H1 (cell line): ENCODE results near the gene COG4. TPM values are rescaled to one million over a fixed set of nuclear protein-coding genes. Genes with fewer than 3 reads are reported as not detected.

Experiments used
- BACH1 ChIP-seq: IDR thresholded peaks from 2 replicates; pipeline ENCODE4 v1.6.1; 2012; ENCODE audit warnings: low read length, improper control_type of control experiment
- HDAC6 ChIP-seq: IDR thresholded peaks from one replicate; pipeline ENCODE4 v1.7.1; 2012; ENCODE audit warnings: low read depth, mild to moderate bottlenecking, inconsistent platforms, low read length, moderate library complexity
- JUN ChIP-seq: IDR thresholded peaks from 2 replicates; pipeline ENCODE4 v1.6.1; 2011; ENCODE audit warnings: low read depth, mild to moderate bottlenecking, improper control_type of control experiment, low read length
- KDM1A ChIP-seq: fragments of 200-600, 300-600 bp; sonication (generic); IDR thresholded peaks from 2 replicates; pipeline ENCODE4 v1.7.1; 2016; ENCODE audit warnings: mild to moderate bottlenecking, low read length, borderline replicate concordance
- KDM4A ChIP-seq: IDR thresholded peaks from one replicate; pipeline ENCODE4 v1.7.1; 2012; ENCODE audit warnings: low read depth, mild to moderate bottlenecking, moderate library complexity, low read length, inconsistent platforms; ENCODE audit not compliant: severe bottlenecking
- RAD21 ChIP-seq, 2 experiments: IDR thresholded peaks in 1 of 2; conservative IDR thresholded peaks in 1 of 2; 2 replicates each; pipeline ENCODE4 v1.6.1; 2011; ENCODE audit warnings: low read depth in 2 of 2, low read length in 2 of 2, improper control_type of control experiment in 1 of 2, inconsistent platforms in 1 of 2, mild to moderate bottlenecking in 1 of 2, moderate library complexity in 1 of 2
- SIN3A ChIP-seq, 2 experiments: IDR thresholded peaks in 1 of 2; conservative IDR thresholded peaks in 1 of 2; 2 replicates each; pipeline ENCODE4 v1.6.1; 2011 to 2012; ENCODE audit warnings: low read length in 2 of 2, improper control_type of control experiment in 1 of 2, low read depth in 1 of 2, mild to moderate bottlenecking in 1 of 2
- polyA plus RNA-seq, 7 experiments: library from polyadenylated mRNA; depleted of rRNA in 3 of 7; stranded (reverse) in 5 of 7; unstranded in 2 of 7; fragments of >200 nt in 5 of 7; fragments of 200-250 nt in 2 of 7; gene quantifications; 1 replicate in 5 of 7; 2 replicates in 1 of 7; 4 replicates in 1 of 7; pipeline versions ENCODE4 v1.2.1 to v1.2.3, GENCODE V29; 2011 to 2013; ENCODE audit warnings: missing spikeins in 2 of 7, mixed read lengths in 2 of 7
- total RNA-seq: library from RNA; stranded (reverse); fragmentation: NEBNext Ultra II Directional; extraction: Animal tissue kit (Norgen Biotek cat#: 25700); gene quantifications from 2 replicates; pipeline ENCODE4 v1.2.1, GENCODE V29; 2021
- TF ChIP-seq, protein P1 (sequence below): IDR thresholded peaks from 2 replicates; pipeline ENCODE4 v1.6.1; 2012; ENCODE audit warnings: inconsistent platforms

The COG4 gene
- total and polyA plus RNA-seq, 2 of the 8 experiments (the other 6 are each of a cell fraction or from before 2014, with no cell fraction given) = 46.1 to 50.2 TPM

DNA sequence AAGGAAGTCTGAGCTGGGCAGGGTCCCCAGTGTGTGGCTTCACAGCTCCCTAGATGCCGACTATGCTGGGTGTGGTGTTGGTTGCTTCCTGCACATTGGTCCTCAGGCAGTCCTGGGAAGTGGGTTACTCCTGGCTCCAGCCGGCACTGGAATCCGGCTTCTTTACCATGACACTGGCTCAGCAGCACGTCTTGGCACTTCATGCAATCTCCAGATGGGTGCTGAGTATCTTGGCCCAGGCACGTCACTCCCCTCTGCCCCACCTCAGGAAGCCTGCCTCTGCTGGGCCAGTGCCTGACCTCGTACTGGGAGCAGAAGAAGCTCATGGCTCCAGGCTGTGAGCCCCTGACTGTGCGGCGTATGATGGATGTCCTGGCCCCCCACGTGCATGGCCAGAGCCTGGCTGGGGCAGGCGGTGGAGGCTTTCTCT, 44.4 kb downstream of the COG4 start (continued):
- no peak for TF ChIP-seq KDM4A
- TF ChIP-seq, protein P1, sequence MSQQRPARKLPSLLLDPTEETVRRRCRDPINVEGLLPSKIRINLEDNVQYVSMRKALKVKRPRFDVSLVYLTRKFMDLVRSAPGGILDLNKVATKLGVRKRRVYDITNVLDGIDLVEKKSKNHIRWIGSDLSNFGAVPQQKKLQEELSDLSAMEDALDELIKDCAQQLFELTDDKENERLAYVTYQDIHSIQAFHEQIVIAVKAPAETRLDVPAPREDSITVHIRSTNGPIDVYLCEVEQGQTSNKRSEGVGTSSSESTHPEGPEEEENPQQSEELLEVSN = no peak
- no peak for TF ChIP-seq JUN
- no peak for TF ChIP-seq HDAC6
- TF ChIP-seq BACH1 = no peak
- no peak for TF ChIP-seq RAD21 (IDR thresholded peaks at IDR 0.05 in 1 of 2, conservative IDR thresholded peaks at IDR 0.05 in 1 of 2; ENCODE audit: low read depth in 2 of 2, low read length in 2 of 2)
- TF ChIP-seq SIN3A (conservative IDR thresholded peaks at IDR 0.05 in 1 of 2, IDR thresholded peaks at IDR 0.05 in 1 of 2; ENCODE audit: low read depth in 1 of 2, low read length in 2 of 2) = no peak
- no peak for TF ChIP-seq KDM1A
